BE2C (cell line): ENCODE results near the gene C2orf80.
"Not testable (repeated sequence)": the region's sequence is repeated elsewhere in the genome, so short reads cannot be mapped to it uniquely, and the experiment has no call there.

Source experiments
- DNase-seq: peaks from one replicate; pipeline ENCODE4 v3.0.0-alpha.2; 2020
- H3K27me3 ChIP-seq: fragments of 250-450 bp; sonication (Bioruptor Pico); 2 replicates; pipeline ENCODE4 v1.5.1; 2020; ENCODE audit warnings: mild to moderate bottlenecking
- H3K36me3 ChIP-seq: fragments of 250-450 bp; sonication (Bioruptor Pico); 2 replicates; pipeline ENCODE4 v1.5.1; 2020; ENCODE audit warnings: mild to moderate bottlenecking
- H3K4me1 ChIP-seq: fragments of 250-450 bp; sonication (Bioruptor Pico); 2 replicates; pipeline ENCODE4 v1.5.1; 2020
- H3K4me3 ChIP-seq: 2 replicates; pipeline ENCODE4 v1.5.1; 2011; ENCODE audit warnings: low read depth, low read length
- H3K9me3 ChIP-seq: fragments of 250-450 bp; sonication (Bioruptor Pico); 2 replicates; pipeline ENCODE4 v1.5.1; 2020
- TF ChIP-seq, protein P1 (sequence below): IDR thresholded peaks from 2 replicates; pipeline ENCODE4 v1.5.1; 2012; ENCODE audit warnings: mild to moderate bottlenecking, low read depth, low read length

C2orf80 gene

GRCh38 chr2:208222351-208222750 is 32.5 kb upstream of the C2orf80 start:
- DNase-seq = no peak
- Histone ChIP-seq H3K4me3 (no peak overlapping the region), H3K36me3 (no peaks in the 10 kb centered on the region), H3K9me3 (no peaks in the 10 kb centered on the region), H3K4me1 (no peaks in the 10 kb centered on the region), H3K27me3 (no peaks in the 10 kb centered on the region)
- TF ChIP-seq, protein P1, sequence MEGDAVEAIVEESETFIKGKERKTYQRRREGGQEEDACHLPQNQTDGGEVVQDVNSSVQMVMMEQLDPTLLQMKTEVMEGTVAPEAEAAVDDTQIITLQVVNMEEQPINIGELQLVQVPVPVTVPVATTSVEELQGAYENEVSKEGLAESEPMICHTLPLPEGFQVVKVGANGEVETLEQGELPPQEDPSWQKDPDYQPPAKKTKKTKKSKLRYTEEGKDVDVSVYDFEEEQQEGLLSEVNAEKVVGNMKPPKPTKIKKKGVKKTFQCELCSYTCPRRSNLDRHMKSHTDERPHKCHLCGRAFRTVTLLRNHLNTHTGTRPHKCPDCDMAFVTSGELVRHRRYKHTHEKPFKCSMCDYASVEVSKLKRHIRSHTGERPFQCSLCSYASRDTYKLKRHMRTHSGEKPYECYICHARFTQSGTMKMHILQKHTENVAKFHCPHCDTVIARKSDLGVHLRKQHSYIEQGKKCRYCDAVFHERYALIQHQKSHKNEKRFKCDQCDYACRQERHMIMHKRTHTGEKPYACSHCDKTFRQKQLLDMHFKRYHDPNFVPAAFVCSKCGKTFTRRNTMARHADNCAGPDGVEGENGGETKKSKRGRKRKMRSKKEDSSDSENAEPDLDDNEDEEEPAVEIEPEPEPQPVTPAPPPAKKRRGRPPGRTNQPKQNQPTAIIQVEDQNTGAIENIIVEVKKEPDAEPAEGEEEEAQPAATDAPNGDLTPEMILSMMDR = no peak

- DNase-seq, H3K4me1 ChIP-seq, H3K36me3 ChIP-seq, H3K27me3 ChIP-seq, H3K4me3 ChIP-seq, H3K9me3 ChIP-seq: not testable (repeated sequence)
Measured at GRCh38 chr2:208221873-208222272, 32.0 kb upstream of the C2orf80 start.

DNA sequence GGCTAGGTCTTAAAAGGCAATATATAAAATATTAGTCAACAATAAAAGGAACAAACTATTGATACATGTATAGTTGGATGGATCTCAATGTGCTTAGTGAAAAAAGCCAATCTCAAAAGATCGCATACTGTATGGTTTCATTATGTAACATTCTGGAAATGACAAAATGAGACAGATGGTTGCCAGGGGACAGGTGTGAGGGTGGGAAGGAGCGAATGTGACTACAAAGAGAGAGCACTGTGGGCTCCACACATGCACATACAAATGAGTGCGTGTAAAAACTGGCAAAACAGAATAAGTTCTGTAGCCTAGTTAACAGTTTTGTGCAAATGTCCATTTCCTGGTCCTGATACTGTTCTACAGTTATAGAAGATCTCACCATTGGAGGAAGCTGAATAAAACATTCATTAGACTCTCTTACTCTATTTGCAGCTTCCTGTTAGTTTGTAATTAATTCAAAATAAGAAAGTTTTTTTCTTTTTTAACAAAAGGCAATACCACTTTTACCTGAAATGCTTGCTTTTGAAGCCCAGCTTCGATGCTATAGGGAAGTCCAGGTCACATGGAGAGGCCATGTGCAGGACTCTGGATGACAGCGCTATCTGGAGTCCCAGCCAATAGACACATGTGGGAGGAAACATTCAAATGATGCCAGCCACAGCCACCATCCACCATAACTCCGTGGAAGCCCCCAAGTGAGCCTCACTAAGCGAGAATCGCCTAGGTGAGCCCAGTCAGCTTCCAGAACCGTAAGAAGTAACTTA is 21.0 kb upstream of the C2orf80 start:
- no peak overlapping the region for H3K4me3 ChIP-seq
- TF ChIP-seq, protein P1 = no peak
- H3K27me3 ChIP-seq = no peaks in the 10 kb centered on the region
- no peaks in the 10 kb centered on the region for H3K9me3 ChIP-seq
- H3K36me3 ChIP-seq = no peaks in the 10 kb centered on the region
- no peak for DNase-seq
- no peaks in the 10 kb centered on the region for H3K4me1 ChIP-seq

DNA sequence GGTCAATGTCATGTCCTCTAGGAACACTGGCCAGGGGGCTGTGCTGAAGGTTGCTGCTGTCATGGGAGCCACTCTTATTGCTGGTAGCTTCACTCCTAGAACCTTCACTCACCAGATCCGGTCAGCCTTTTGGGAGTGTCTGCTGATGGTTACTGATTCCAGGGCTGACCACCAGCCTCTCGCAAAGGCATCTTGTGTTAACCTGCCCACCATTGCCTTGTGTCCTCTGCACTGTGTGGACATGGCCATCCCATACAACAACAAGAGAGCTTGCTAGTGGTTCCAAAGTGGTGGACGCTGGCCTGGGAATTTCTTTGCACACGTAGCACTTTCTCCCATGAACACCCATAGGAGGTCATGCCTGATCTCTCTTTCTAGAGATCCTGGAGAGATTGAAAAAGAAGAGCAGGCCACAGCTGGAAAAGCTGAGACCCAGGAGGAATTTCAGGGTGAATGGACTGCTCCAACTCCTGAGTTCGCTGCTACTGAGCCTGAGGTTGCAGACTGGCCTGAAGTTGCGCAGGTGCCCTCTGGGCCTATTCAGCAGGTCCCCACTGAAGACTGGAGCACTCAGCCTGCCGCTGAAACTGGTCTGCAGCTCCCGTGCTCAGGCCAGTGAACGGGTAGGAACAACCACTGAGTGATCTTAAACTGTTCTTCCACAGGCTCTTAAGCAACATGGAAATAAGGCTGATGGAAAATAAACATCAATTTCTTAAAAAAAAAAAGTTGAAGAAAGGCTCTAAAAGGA is 18.7 kb upstream of the C2orf80 start:
- TF ChIP-seq, protein P1 = no peak
- Histone ChIP-seq H3K9me3 (no peaks in the 10 kb centered on the region), H3K36me3 (no peaks in the 10 kb centered on the region), H3K4me1 (no peaks in the 10 kb centered on the region), H3K27me3 (no peaks in the 10 kb centered on the region), H3K4me3 (no peak overlapping the region)
- DNase-seq = no peak

- Histone ChIP-seq H3K9me3 (no peaks in the 10 kb centered on the region), H3K36me3 (no peaks in the 10 kb centered on the region), H3K4me3 (no peak overlapping the region), H3K4me1 (no peaks in the 10 kb centered on the region), H3K27me3 (no peaks in the 10 kb centered on the region)
- DNase-seq = no peak
- TF ChIP-seq, protein P1 = no peak
Measured at GRCh38 chr2:208207769-208208168, 17.9 kb upstream of the C2orf80 start.

DNA sequence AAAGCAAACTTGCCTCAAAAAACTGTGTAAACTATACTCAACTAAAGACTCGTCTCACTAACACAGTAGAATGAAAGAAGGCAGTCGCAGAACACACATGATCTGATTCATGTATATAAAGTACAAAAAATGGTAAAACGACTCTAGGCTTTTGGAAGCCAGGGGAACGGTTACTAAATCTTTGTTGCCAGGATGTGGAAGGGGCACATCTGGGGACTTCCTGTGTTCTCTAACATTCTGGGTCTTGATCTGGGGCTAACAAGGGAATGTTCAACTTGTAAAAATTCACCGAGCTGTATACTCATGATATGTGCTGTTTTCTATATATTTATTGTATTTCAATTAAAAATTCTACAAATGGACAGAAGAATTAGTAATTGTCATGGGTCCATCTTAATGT is 14.3 kb upstream of the C2orf80 start:
- Histone ChIP-seq H3K9me3 (no peaks in the 10 kb centered on the region), H3K27me3 (no peaks in the 10 kb centered on the region), H3K4me3 (no peak overlapping the region), H3K36me3 (no peaks in the 10 kb centered on the region), H3K4me1 (no peaks in the 10 kb centered on the region)
- DNase-seq = no peak
- TF ChIP-seq, protein P1 = no peak
